HEK293T (cell line): ENCODE results near the gene CAMK2D.

Experiments
- CTCF ChIA-PET: fragments of 350-600 bp; formaldehyde crosslinking; extraction: SDS; loops from one replicate; lab custom pipeline; 2021; ENCODE audit warnings: antibody characterized with exemption, inconsistent platforms; lab: Yijun Ruan, JAX
- POLR2A ChIA-PET: fragments of 350-600 bp; formaldehyde crosslinking; extraction: SDS; loops from one replicate; lab custom pipeline; 2020; ENCODE audit warnings: antibody characterized with exemption, inconsistent platforms; lab: Yijun Ruan, JAX
- DNase-seq: peaks from one replicate; pipeline ENCODE4 v3.0.0; 2012; ENCODE audit warnings: mixed read lengths; ENCODE audit errors: extremely low spot score
- ARNT ChIP-seq: fragments of 450-650 bp; IDR thresholded peaks from 2 replicates; pipeline ENCODE4 v1.6.1; 2017; ENCODE audit warnings: mild to moderate bottlenecking
- BHLHE40 ChIP-seq: fragments of 450-650 bp; IDR thresholded peaks from 2 replicates; pipeline ENCODE4 v1.6.1; 2016; ENCODE audit warnings: mild to moderate bottlenecking, moderate library complexity, borderline replicate concordance
- CTBP1 ChIP-seq: fragments of 450-650 bp; IDR thresholded peaks from 2 replicates; pipeline ENCODE4 v1.6.1; 2016; ENCODE audit warnings: borderline replicate concordance
- ELF4 ChIP-seq: fragments of 450-650 bp; IDR thresholded peaks from 2 replicates; pipeline ENCODE4 v1.6.1; 2017; ENCODE audit warnings: antibody characterized with exemption
- FOXA1 ChIP-seq: fragments of 450-650 bp; IDR thresholded peaks from 2 replicates; pipeline ENCODE4 v1.6.1; 2016; ENCODE audit warnings: mild to moderate bottlenecking
- FOXK2 ChIP-seq: fragments of 450-650 bp; IDR thresholded peaks from 2 replicates; pipeline ENCODE4 v1.6.1; 2016; ENCODE audit warnings: mild to moderate bottlenecking
- FOXM1 ChIP-seq: fragments of 450-650 bp; IDR thresholded peaks from 2 replicates; pipeline ENCODE4 v1.6.1; 2017; ENCODE audit warnings: mild to moderate bottlenecking, borderline replicate concordance
- HDGF ChIP-seq: fragments of 450-650 bp; IDR thresholded peaks from 2 replicates; pipeline ENCODE4 v1.6.1; 2017; ENCODE audit warnings: antibody characterized with exemption, borderline replicate concordance
- L3MBTL2 ChIP-seq: fragments of 450-650 bp; conservative IDR thresholded peaks from 2 replicates; pipeline ENCODE4 v1.6.1; 2016; ENCODE audit warnings: mild to moderate bottlenecking
- LEF1 ChIP-seq: fragments of 450-650 bp; IDR thresholded peaks from 2 replicates; pipeline ENCODE4 v1.6.1; 2017; ENCODE audit warnings: mild to moderate bottlenecking, borderline replicate concordance
- NFRKB ChIP-seq: fragments of 450-650 bp; IDR thresholded peaks from 2 replicates; pipeline ENCODE4 v1.6.1; 2016; ENCODE audit warnings: mild to moderate bottlenecking, moderate library complexity
- SP1 ChIP-seq: fragments of 450-650 bp; IDR thresholded peaks from 2 replicates; pipeline ENCODE4 v1.6.1; 2017
- SUZ12 ChIP-seq: fragments of 450-650 bp; IDR thresholded peaks from 2 replicates; pipeline ENCODE4 v1.6.1; 2016; ENCODE audit warnings: mild to moderate bottlenecking
- TARDBP ChIP-seq: fragments of 450-650 bp; IDR thresholded peaks from 2 replicates; pipeline ENCODE4 v1.6.1; 2016
- ZNF384 ChIP-seq: fragments of 450-650 bp; IDR thresholded peaks from 2 replicates; pipeline ENCODE4 v1.6.1; 2016
- TF ChIP-seq, protein P1 (sequence below): fragments of 450-650 bp; IDR thresholded peaks from 2 replicates; pipeline ENCODE4 v1.6.1; 2016

CAMK2D gene

DNA sequence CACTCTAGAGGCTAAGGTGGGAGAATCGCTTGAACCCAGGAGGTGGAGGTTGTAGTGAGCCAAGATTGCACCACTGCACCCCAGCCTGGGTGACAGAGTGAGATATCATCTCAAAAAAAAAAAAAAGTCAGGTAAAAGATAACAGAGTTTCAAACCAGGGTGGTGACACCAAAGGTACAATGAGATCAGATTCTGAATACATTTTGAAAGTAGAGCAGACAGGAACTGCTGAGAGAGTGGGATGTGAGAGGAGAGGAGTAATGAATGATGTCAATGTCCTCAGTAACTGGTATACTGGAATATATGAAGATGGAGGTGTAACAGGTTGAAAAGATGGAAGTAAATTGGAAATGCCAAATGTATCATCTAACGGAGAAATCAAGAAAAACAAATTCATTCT, 135.6 kb downstream of the CAMK2D start:
- ChIA-PET CTCF (no interaction called here), POLR2A (no interaction called here)
- DNase-seq: no peak
- TF ChIP-seq FOXM1 (no peak), ARNT (no peak), HDGF (no peak), SP1 (no peak), FOXK2 (no peak), ZNF384 (no peak), ELF4 (no peak), BHLHE40 (no peak), LEF1 (no peak)
- TF ChIP-seq, protein P1, sequence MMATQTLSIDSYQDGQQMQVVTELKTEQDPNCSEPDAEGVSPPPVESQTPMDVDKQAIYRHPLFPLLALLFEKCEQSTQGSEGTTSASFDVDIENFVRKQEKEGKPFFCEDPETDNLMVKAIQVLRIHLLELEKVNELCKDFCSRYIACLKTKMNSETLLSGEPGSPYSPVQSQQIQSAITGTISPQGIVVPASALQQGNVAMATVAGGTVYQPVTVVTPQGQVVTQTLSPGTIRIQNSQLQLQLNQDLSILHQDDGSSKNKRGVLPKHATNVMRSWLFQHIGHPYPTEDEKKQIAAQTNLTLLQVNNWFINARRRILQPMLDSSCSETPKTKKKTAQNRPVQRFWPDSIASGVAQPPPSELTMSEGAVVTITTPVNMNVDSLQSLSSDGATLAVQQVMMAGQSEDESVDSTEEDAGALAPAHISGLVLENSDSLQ: no peak

DNA sequence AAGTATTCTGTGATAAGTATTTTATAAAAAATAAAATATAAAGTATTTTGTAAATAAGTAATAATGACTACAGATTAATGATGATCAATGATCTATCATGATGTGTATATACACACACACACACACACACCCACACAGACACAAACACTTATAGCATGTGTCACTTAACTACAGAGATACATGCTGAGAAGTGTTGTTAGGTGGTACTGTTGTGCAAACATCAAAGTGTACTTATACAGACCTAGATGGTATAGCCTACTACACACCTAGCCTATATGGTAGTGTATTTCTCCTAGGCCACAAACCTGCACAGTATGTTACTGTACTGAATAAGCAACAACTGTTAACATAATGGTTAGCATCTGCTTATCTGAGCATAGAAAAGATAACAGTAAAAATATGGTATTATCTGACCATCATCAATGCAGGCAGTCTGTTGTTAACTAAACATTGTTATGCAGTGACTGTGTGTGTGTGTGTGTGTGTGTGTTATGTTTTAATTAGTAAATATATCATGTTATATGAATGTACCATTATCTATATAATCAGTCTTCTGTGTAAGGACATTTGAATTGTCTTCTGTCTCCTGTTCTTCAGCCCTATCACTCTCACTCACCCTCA, 138.2 kb downstream of the CAMK2D start:
- TF ChIP-seq BHLHE40 (no peak), HDGF (no peak), FOXK2 (no peak), LEF1 (no peak), ELF4 (no peak), SP1 (no peak), NFRKB (no peak), TARDBP (no peak), ZNF384 (no peak)
- POLR2A ChIA-PET: no interaction called here
- no peak for DNase-seq
- CTCF ChIA-PET: no interaction called here

DNA sequence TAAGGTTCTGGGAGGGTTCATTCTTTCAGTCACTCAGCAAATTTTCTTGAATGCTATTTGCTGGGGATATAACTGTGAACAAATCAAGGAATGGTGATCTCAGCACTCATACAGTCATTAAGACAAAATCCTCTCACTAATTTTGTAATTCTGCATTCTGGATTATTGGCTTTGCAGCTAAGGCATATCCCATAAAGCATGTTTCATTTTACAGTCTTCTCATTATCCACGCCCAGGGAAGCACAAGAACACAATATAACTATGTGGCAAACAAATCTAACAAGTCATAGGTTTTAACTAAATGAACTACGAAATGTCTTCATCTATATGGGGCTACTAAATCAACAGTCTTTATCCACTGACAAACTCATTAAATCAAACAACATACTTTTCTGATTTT, 139.9 kb downstream of the CAMK2D start:
- ChIA-PET CTCF (no interaction called here), POLR2A (no interaction called here)
- TF ChIP-seq HDGF: no peak
- no peak for TF ChIP-seq FOXK2
- TF ChIP-seq TARDBP: no peak
- no peak for TF ChIP-seq FOXA1
- DNase-seq: no peak

DNA sequence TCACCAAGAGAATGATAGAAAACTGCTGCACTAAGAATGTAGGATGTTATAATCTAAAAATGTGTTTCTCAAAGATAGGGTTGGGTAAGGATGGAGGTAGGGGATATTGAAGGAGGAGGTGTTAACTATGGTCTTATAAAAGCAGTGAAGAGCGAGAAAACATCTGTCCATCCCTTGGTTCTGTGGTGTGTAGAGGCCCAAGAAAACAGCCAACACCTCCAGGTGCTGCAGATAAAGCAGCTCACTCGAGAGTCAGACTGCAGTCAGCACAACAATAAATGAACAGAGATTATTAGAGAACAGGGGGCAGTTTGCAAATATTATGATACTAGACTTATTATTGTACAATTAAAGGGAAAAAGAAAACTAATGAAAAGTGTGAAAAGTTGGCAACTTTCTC, 141.5 kb downstream of the CAMK2D start:
- TF ChIP-seq ARNT: no peak
- ChIA-PET POLR2A (no interaction called here), CTCF (no interaction called here)
- DNase-seq: no peak

DNA sequence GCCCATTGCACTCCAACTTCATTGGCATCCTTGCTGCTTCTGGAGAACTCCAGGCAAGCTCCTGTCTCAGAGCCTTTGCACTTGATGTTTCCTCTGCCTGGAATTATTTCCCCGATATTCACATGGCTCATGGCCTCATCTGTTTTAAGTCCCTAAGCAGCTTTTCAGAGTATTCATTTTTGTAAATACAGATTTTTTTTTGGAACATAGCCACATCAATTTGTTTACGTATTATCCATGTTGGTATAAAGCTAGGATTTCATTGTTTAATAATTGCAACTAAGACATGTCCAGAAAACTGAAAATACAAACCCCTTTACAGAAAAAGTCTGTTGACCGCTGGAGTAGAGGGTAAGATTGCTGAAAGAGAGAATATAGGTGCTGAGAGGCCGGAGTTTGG, 142.0 kb downstream of the CAMK2D start:
- TF ChIP-seq TARDBP: no peak
- TF ChIP-seq, protein P1: no peak
- no peak for TF ChIP-seq LEF1
- no peak for TF ChIP-seq FOXM1
- TF ChIP-seq SUZ12: no peak
- TF ChIP-seq ARNT: no peak
- no peak for TF ChIP-seq FOXK2
- TF ChIP-seq ZNF384: no peak
- no peak for TF ChIP-seq NFRKB
- no peak for TF ChIP-seq BHLHE40
- no peak for TF ChIP-seq ELF4
- no peak for TF ChIP-seq FOXA1
- TF ChIP-seq SP1: no peak
- no peak for TF ChIP-seq CTBP1
- no peak for TF ChIP-seq HDGF
- no peak for TF ChIP-seq L3MBTL2
- no peak for DNase-seq
- POLR2A ChIA-PET: no interaction called here
- CTCF ChIA-PET: no interaction called here

DNA sequence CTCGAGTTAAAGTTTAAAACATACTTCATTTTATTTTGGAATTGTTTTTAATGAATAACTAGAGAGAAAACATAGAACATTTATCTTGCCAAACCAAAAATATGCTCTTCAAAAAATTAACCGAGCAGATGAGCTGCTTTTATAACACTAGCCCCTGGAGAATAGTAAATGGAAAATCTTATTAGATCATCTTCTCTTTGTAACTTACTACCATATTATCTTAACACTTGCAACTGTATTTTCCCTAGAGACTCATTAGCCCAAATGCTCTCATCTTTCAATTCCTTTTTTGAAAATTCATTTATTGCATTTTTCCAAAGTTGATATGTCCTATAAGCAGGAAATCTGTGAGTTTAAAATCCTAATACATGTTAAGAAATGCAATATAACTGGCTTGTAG, 143.3 kb downstream of the CAMK2D start:
- POLR2A ChIA-PET: no interaction called here
- no peak for DNase-seq
- no peak for TF ChIP-seq TARDBP
- no peak for TF ChIP-seq SUZ12
- TF ChIP-seq L3MBTL2: no peak
- no peak for TF ChIP-seq ARNT
- TF ChIP-seq, protein P1: no peak
- TF ChIP-seq FOXK2: no peak
- TF ChIP-seq FOXA1: no peak
- TF ChIP-seq NFRKB: no peak
- no peak for TF ChIP-seq HDGF
- TF ChIP-seq BHLHE40: no peak
- CTCF ChIA-PET: no interaction called here

DNA sequence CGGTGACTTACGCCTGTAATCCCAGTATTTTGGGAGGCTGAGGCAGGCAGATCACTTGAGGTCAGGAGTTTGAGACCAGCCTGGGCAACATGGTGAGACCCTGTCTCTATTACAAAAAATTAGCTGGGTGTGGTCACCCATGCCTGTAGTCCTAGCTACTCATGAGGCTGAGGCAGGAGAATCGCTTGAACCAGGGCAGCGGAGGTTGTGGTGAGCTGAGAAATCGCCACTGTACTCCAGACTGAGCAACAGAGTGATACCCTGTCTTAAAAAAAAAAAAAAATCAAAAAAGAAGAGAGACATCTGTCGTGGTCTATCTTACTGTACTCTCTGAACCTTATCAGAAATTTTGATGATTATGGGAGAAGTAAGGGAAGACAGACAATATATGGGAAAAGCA, 144.3 kb downstream of the CAMK2D start:
- no peak for DNase-seq
- ChIA-PET POLR2A (no interaction called here), CTCF (no interaction called here)
- TF ChIP-seq L3MBTL2: no peak
